IgD-negative memory B cell (primary cell): ENCODE results near the gene FASTK. TPM values are rescaled to one million over a fixed set of nuclear protein-coding genes. Genes with fewer than 3 reads are reported as not detected.

ENCODE experiments used
- H3K27ac Mint-ChIP-seq, 3 donors: one replicate each; pipeline ENCODE4 v1.8.0; 2020 to 2022; ENCODE audit warnings: mild to moderate bottlenecking in 3 of 3, mixed read lengths in 3 of 3, moderate library complexity in 1 of 3
- H3K27me3 Mint-ChIP-seq: one replicate; pipeline ENCODE4 v1.8.0; 2021; ENCODE audit warnings: mixed read lengths
- H3K36me3 Mint-ChIP-seq: one replicate; pipeline ENCODE4 v1.8.0; 2020; ENCODE audit warnings: mild to moderate bottlenecking, mixed read lengths
- H3K4me1 Mint-ChIP-seq, 3 donors: one replicate each; pipeline ENCODE4 v1.8.0; 2020 to 2022; ENCODE audit warnings: mixed read lengths in 3 of 3, mild to moderate bottlenecking in 1 of 3
- H3K4me3 Mint-ChIP-seq, 4 donors: one replicate each; pipeline ENCODE4 v1.8.0; 2020 to 2022; ENCODE audit warnings: mild to moderate bottlenecking in 4 of 4, mixed read lengths in 4 of 4, moderate library complexity in 3 of 4
- H3K9me3 Mint-ChIP-seq, 3 donors: one replicate each; pipeline ENCODE4 v1.8.0; 2020 to 2021; ENCODE audit warnings: mixed read lengths in 3 of 3, mild to moderate bottlenecking in 1 of 3
- polyA plus RNA-seq: library from polyadenylated mRNA; unstranded; fragments of 300-500 nt; fragmentation: Illumina TruSeq; gene quantifications from one replicate; pipeline ENCODE4 v1.2.3, GENCODE V29; 2021

The FASTK gene
- polyA plus RNA-seq, 1 donor from 2014 or later, result 55.4 TPM

DNA sequence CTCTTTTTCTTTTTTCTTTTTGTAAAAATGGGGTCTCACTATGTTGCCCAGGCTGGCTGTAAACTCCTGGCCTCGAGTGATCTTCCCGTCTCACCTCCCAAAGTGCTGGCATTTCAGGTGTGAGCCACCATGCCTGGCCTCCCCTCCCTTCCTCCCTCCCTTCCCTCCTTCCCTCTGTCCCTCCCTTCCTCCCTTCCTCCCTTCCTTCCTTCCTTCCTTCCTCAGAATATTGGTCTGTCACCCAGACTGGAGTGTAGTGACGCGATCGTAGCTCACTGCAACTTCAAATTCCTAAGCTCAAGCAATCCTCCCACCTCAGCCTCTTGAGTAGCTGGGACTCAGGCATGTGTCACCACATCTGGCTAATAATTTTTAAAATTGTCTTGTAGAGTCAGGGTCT is 14.1 kb upstream of the FASTK start:
- Mint-ChIP-seq H3K4me3 (no peak overlapping the region), H3K27me3 (no peaks in the 10 kb centered on the region), H3K9me3 (no peaks in the 10 kb centered on the region), H3K36me3 (no peaks in the 10 kb centered on the region), H3K27ac (peak overlapping the region in 1 of 3 donors; percentile 85), H3K4me1 (peaks cover 0 to 3% (median 2%) of the 10 kb centered on the region in 3 donors)

GRCh38 chr7:151093748-151094147 is 13.1 kb upstream of the FASTK start:
- no peak overlapping the region for H3K4me3 Mint-ChIP-seq
- H3K4me1 Mint-ChIP-seq, result peaks cover 0 to 9% (median 4%) of the 10 kb centered on the region in 3 donors
- H3K9me3 Mint-ChIP-seq, result no peaks in the 10 kb centered on the region
- H3K27me3 Mint-ChIP-seq, result no peaks in the 10 kb centered on the region
- H3K27ac Mint-ChIP-seq, result no peak overlapping the region
- H3K36me3 Mint-ChIP-seq, result no peaks in the 10 kb centered on the region

DNA sequence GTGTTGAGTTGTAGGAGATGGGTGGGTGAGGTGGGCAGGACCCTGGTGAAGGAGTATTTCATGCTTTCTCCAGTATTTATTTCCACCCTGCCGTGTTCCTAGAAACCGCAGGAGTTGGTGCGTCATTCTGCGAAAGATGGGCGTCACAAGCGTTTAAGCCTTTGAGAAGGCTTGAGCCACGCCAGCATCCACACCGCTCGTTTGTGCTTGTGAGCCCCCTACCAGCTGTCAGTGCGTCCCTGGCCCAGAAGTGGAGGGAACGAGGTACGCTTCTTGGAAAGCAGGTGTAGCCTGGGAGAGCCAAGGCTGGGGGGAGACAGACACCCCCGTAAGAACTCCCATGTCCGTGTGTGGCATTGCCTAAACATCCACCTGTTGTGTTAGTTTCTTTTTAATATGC is 11.4 kb upstream of the FASTK start:
- Mint-ChIP-seq H3K4me3 (no peak overlapping the region), H3K36me3 (no peaks in the 10 kb centered on the region), H3K9me3 (no peaks in the 10 kb centered on the region), H3K4me1 (peaks cover 0 to 12% (median 9%) of the 10 kb centered on the region in 3 donors), H3K27me3 (no peaks in the 10 kb centered on the region), H3K27ac (no peak overlapping the region)

DNA sequence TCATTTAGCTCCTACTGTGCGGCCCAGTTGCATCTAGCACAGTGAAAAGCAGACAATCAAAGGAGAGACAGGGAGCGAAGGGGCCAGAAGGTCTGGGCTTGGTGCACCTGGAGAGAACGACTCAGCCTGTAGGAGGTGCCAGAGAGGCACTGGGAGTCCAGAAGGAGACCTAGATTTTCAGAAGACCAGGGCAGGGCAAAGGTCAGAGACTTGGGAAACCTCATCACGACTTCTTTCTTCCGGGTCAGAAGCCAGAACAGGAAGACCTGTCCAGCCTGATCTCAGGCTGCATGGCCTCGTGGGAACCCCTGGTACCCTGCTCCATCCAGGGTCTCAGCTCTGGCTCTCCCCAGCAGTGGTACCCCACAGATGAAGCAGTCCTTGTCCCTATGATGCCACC is 10.8 kb upstream of the FASTK start:
- H3K27me3 Mint-ChIP-seq, result no peaks in the 10 kb centered on the region
- peak overlapping the region in 2 of 4 donors; percentile 2 to 33 for H3K4me3 Mint-ChIP-seq
- peaks cover 0 to 12% (median 9%) of the 10 kb centered on the region in 3 donors for H3K4me1 Mint-ChIP-seq
- no peaks in the 10 kb centered on the region for H3K36me3 Mint-ChIP-seq
- no peaks in the 10 kb centered on the region for H3K9me3 Mint-ChIP-seq
- peak overlapping the region in 1 of 3 donors; percentile 26 for H3K27ac Mint-ChIP-seq

DNA sequence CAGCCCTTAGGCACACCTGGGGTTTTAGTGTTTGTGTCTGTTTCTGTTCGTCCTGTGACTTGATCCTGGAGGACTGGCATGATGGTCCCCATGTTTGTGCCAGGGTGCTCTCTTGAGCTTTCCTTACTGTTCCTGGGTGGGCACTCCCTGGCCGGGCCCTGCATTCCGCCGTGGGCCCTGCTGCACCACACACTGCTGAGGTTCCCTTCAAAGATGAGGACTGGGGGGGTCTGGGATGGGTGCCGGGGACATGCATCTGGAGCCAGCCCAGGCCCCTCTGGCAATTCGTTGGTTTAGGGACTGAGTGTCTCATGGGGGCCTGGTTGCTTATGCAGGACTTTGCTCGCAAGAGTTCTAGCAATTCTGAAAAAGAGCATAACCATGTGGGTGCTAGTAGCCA is 10.4 kb upstream of the FASTK start:
- Mint-ChIP-seq H3K27ac (peak overlapping the region in 2 of 3 donors; percentile 23 to 26), H3K9me3 (no peaks in the 10 kb centered on the region), H3K4me3 (peak overlapping the region in 1 of 4 donors; percentile 2), H3K36me3 (no peaks in the 10 kb centered on the region), H3K4me1 (peaks cover 0 to 12% (median 9%) of the 10 kb centered on the region in 3 donors), H3K27me3 (no peaks in the 10 kb centered on the region)

GRCh38 chr7:151089893-151090730 is 9.5 kb upstream of the FASTK start:
- H3K36me3 Mint-ChIP-seq, result no peaks in the 10 kb centered on the region
- H3K4me3 Mint-ChIP-seq, result peak overlapping the region in 1 of 4 donors; percentile 20
- H3K27ac Mint-ChIP-seq, result peak overlapping the region in 1 of 3 donors; percentile 84
- no peaks in the 10 kb centered on the region for H3K27me3 Mint-ChIP-seq
- H3K9me3 Mint-ChIP-seq, result no peaks in the 10 kb centered on the region
- peaks cover 1 to 16% (median 14%) of the 10 kb centered on the region in 3 donors for H3K4me1 Mint-ChIP-seq

- Mint-ChIP-seq H3K4me3 (peak overlapping the region; percentile 56 to 85 (median 70)), H3K27me3 (no peaks in the 10 kb centered on the region), H3K36me3 (no peaks in the 10 kb centered on the region), H3K9me3 (no peaks in the 10 kb centered on the region), H3K4me1 (peaks cover 6 to 19% (median 18%) of the 10 kb centered on the region in 3 donors), H3K27ac (peak overlapping the region; percentile 61 to 87 (median 67))
These were observed 8.5 kb upstream of the FASTK start for GRCh38 chr7:151088856-151089699.

DNA sequence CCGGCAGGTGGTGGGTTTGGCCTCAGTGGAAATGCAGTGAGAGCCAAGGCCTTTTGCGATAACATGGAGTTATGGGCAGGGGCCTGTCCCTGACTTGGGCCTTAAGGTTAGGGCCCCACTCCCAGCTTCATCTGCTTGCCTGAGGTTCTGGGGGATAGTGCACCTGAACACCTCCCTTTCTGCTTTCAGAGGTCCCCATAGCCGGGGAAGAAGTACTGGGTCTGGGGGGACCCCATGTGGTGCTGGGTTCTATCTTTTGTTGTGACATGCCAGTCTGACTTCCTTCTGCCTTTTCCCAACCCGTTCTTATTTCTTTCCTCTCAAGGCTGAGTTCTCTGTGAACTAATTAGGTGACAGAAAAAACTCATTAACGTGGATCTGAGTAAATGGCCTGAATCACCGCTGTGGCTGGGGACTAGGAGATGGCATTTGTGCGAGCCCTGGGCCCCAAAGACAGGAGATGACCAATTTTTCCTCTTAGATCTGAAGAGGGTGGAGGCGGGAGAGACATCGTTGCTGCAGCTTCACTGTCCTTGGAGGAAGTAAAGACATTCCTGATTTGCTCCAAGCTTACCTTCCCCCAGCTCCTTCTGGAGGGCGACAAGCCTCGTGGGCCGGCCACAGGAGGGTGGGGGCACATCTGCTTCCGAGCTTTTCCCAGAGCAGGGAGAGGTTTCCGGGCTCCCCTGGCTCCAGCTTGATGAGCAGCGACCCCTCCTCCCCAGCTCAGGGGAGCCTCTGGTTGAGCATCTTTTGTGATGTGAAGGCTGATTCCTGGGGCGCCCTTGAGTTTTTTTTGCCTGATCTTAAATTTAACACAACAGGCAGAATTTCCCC is 7.6 kb upstream of the FASTK start:
- Mint-ChIP-seq H3K27me3 (no peaks in the 10 kb centered on the region), H3K36me3 (no peaks in the 10 kb centered on the region), H3K27ac (peak overlapping the region; percentile 31 to 87 (median 61)), H3K4me3 (peak overlapping the region; percentile 74 to 93 (median 82)), H3K4me1 (peaks cover 10 to 21% (median 19%) of the 10 kb centered on the region in 3 donors), H3K9me3 (no peaks in the 10 kb centered on the region)

DNA sequence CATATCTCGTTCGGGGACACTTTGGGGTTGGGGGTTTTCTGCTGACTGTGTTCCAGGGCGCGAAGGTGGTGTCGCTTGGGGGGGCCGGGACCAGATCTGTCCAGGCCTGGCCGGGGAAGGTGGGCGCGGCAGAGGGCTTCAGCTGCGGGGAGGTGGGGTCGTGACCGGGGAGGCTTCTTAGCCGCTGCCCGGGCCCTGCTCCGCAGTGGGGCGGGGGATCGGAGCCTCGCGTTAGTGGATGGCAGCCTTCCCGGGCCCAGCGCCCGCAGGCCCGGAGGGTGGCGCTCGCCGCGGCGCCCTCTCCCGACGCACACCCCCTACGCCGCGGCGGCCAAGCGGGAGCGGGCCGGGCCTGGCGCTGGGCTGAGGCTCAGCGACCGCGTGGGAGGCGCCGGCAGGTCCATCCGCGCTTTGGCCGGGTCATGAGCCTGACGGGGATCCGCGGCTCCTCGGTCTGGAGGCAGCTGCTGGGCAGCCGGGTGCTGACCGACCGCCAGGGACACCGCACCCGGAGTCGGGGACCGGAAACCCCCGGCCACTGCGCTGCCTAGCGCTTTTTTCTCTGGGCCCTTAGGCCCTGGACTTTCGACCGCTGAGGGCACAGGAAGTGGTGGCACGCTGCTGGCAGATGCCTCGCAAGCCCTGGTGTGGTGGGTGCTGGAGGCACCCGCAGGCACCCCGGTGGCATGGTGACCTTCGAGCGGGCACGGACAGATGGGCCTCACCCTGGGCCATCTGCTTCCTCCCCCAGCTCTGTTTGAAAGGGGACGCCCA is 6.8 kb upstream of the FASTK start:
- H3K36me3 Mint-ChIP-seq, result no peaks in the 10 kb centered on the region
- peak overlapping the region in 2 of 3 donors; percentile 61 to 87 for H3K27ac Mint-ChIP-seq
- H3K4me3 Mint-ChIP-seq, result peak overlapping the region; percentile 85 to 95 (median 90)
- no peaks in the 10 kb centered on the region for H3K27me3 Mint-ChIP-seq
- H3K4me1 Mint-ChIP-seq, result peaks cover 10 to 25% (median 22%) of the 10 kb centered on the region in 3 donors
- no peaks in the 10 kb centered on the region for H3K9me3 Mint-ChIP-seq

GRCh38 chr7:151086802-151087244 is 6.2 kb upstream of the FASTK start:
- Mint-ChIP-seq H3K27me3 (no peaks in the 10 kb centered on the region), H3K4me1 (peaks cover 10 to 25% (median 24%) of the 10 kb centered on the region in 3 donors), H3K4me3 (peak overlapping the region; percentile 84 to 95 (median 90)), H3K36me3 (no peaks in the 10 kb centered on the region), H3K27ac (peak overlapping the region in 2 of 3 donors; percentile 35 to 86), H3K9me3 (no peaks in the 10 kb centered on the region)

DNA sequence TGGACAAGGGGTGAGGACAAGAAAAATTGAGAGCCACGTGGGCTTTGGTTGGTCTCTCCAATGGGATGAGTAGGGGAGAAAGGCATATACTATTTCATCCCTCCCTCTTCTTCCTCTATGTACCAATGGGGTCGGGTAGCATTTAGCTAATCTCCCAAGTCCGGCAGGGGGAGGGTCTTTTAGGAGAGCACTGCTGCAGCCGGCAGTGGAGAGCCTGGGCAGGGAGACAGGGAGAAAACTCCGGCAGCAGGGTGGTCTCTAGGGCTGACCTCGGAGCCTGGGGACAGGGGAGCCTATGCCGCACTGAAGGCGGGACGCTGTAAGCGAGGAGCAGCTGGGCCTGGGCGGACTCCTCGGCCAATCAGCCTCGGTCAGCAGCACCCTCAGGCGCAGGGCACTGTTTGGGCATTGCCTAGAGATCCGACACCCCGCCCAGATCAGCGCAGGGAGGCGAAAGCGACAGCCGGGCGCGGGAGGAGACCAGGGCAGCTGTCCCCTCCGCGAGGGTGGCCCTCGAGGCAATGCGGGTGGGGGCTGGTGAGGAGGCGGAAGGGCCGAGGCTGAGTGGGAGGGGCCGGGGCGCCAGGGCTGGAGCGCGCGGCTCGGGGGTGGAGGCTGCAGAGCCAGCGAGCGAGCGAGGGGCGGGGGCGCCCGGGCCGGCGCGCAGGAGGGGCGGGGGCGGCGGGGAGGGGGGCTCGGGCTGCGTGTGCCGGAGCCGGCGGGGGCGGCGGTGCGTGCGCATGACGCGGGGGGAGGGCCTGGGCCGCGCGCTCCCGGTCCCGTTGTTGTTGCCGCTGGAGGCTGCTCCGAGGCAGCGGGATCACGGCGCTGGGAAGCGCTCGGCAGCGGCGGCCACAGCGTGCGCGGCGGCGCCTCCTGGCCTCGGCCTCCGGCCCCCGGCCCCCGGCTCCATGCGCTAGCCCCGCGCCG is 5.3 kb upstream of the FASTK start, which contains the start of gene AGAP3:
Gene AGAP3, plus strand, starts transcription at position 785 of the 930 bp plus-strand sequence. CDS start 267 bp downstream, outside the sequence.
- H3K9me3 Mint-ChIP-seq, result no peaks in the 10 kb centered on the region
- no peaks in the 10 kb centered on the region for H3K36me3 Mint-ChIP-seq
- H3K27me3 Mint-ChIP-seq, result no peaks in the 10 kb centered on the region
- H3K4me3 Mint-ChIP-seq, result peak within 1 kb of the TSS; percentile 88 to 95 (median 90)
- peak within 1 kb of the TSS; percentile 65 to 98 (median 90) for H3K27ac Mint-ChIP-seq
- peaks cover 10 to 23% (median 22%) of the 10 kb centered on the region in 3 donors for H3K4me1 Mint-ChIP-seq

DNA sequence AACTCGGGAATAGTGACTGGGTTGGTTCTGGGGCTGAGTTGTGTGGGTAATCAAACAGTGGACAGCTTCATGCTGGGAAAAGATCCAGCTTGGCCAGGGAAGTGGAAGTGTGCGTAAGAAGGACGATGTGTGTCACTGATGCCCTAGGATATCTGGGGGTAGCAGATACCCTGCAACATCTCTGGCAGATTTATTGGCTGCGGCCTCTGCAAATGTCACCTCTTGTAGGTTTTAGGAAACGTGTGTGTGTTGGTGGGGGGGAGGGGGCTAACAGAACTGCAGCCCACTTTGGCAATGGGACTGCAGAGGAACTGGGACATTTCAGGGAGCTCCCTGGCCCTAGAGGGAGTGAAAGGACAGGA is 4.7 kb upstream of the FASTK start:
- Mint-ChIP-seq H3K27ac (peak overlapping the region; percentile 65 to 98 (median 90)), H3K9me3 (no peaks in the 10 kb centered on the region), H3K36me3 (no peaks in the 10 kb centered on the region), H3K4me3 (peak overlapping the region; percentile 75 to 94 (median 86)), H3K27me3 (no peaks in the 10 kb centered on the region), H3K4me1 (peaks cover 10 to 23% (median 22%) of the 10 kb centered on the region in 3 donors)

- Mint-ChIP-seq H3K27ac (peak overlapping the region; percentile 88 to 98 (median 88)), H3K9me3 (no peaks in the 10 kb centered on the region), H3K27me3 (no peaks in the 10 kb centered on the region), H3K4me3 (peak overlapping the region; percentile 84 to 97 (median 92)), H3K36me3 (no peaks in the 10 kb centered on the region), H3K4me1 (peaks cover 10 to 27% (median 24%) of the 10 kb centered on the region in 3 donors)
These were observed 3.2 kb upstream of the FASTK start for GRCh38 chr7:151083824-151084160.
